ENCODE results near the gene ANKFY1.

DNA sequence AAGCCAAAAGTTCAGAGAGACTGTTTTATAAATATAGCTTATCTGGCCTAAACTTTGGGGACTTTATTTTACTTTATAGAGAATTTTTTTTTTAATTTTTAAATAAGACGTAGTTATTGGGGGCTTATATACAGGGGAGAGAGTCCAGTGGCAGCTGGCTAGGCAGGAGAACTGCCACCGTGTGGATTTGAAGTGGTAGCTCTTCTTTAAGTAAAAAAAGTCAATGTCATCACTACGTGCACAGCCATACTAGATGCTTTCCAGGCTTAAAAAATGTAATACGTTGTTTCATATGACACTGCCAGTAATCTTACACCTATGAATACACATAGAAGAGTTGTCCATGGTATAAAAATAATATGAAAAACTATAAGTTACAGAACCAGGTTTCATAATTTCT lies 31.9 kb upstream of the ANKFY1 start:
- TF ChIP-seq, protein P1, sequence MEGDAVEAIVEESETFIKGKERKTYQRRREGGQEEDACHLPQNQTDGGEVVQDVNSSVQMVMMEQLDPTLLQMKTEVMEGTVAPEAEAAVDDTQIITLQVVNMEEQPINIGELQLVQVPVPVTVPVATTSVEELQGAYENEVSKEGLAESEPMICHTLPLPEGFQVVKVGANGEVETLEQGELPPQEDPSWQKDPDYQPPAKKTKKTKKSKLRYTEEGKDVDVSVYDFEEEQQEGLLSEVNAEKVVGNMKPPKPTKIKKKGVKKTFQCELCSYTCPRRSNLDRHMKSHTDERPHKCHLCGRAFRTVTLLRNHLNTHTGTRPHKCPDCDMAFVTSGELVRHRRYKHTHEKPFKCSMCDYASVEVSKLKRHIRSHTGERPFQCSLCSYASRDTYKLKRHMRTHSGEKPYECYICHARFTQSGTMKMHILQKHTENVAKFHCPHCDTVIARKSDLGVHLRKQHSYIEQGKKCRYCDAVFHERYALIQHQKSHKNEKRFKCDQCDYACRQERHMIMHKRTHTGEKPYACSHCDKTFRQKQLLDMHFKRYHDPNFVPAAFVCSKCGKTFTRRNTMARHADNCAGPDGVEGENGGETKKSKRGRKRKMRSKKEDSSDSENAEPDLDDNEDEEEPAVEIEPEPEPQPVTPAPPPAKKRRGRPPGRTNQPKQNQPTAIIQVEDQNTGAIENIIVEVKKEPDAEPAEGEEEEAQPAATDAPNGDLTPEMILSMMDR (IDR thresholded peaks at IDR 0.05), result no peak
- no peak for TF ChIP-seq POLR2A (IDR thresholded peaks at IDR 0.05)

Data from tibial nerve (tissue), 3 donors.